HepG2 (cell line): Measurements from ENCODE around the gene WDR76. TPM values are rescaled to one million over a fixed set of nuclear protein-coding genes. Genes with fewer than 3 reads are reported as not detected.

Experiments used
- CCDC6 ChIP-seq: sonication (generic); formaldehyde crosslinking; IDR thresholded peaks from 2 replicates; pipeline ENCODE4 v1.8.1; 2022; ENCODE audit warnings: mild to moderate bottlenecking, missing genetic modification reagents, moderate library complexity
- ERF ChIP-seq: IDR thresholded peaks from 2 replicates; pipeline ENCODE4 v1.6.1; 2018; ENCODE audit warnings: missing biosample characterization, missing genetic modification reagents
- GLI4 ChIP-seq: sonication (generic); formaldehyde crosslinking; IDR thresholded peaks from 2 replicates; pipeline ENCODE4 v1.5.1; 2020; ENCODE audit warnings: missing genetic modification reagents, mild to moderate bottlenecking, moderate library complexity, borderline replicate concordance
- GPN1 ChIP-seq: sonication (generic); formaldehyde crosslinking; IDR thresholded peaks from 2 replicates; pipeline ENCODE4 v1.5.1; 2020; ENCODE audit warnings: missing genetic modification reagents, borderline replicate concordance
- KDM2A ChIP-seq: sonication (generic); formaldehyde crosslinking; IDR thresholded peaks from 2 replicates; pipeline ENCODE4 v1.4.0; 2020; ENCODE audit warnings: low read depth, missing genetic modification reagents, borderline replicate concordance
- MAFG ChIP-seq: sonication (generic); formaldehyde crosslinking; IDR thresholded peaks from 2 replicates; pipeline ENCODE4 v1.5.1; 2020; ENCODE audit warnings: mild to moderate bottlenecking, missing genetic modification reagents
- MAZ ChIP-seq, 2 experiments: sonication (generic) in 1 of 2; formaldehyde crosslinking in 1 of 2; IDR thresholded peaks; 2 replicates each; pipeline versions ENCODE4 v1.5.0 to v1.6.1; 2012 to 2020; ENCODE audit warnings: low read depth in 2 of 2, mild to moderate bottlenecking in 2 of 2, borderline replicate concordance in 1 of 2, improper control_type of control experiment in 1 of 2, low read length in 1 of 2, missing genetic modification reagents in 1 of 2, moderate library complexity in 1 of 2
- NAIF1 ChIP-seq: sonication (generic); formaldehyde crosslinking; IDR thresholded peaks from 2 replicates; pipeline ENCODE4 v1.5.0; 2020; ENCODE audit warnings: mild to moderate bottlenecking, missing genetic modification reagents, borderline replicate concordance
- PHF20 ChIP-seq: sonication (generic); formaldehyde crosslinking; IDR thresholded peaks from 2 replicates; pipeline ENCODE4 v1.5.0; 2020; ENCODE audit warnings: mild to moderate bottlenecking, missing genetic modification reagents
- RELA ChIP-seq: sonication (generic); formaldehyde crosslinking; IDR thresholded peaks from 2 replicates; pipeline ENCODE4 v1.4.0; 2020; ENCODE audit warnings: missing genetic modification reagents
- RFX5 ChIP-seq: IDR thresholded peaks from 2 replicates; pipeline ENCODE4 v1.6.1; 2011; ENCODE audit warnings: low read depth, low read length, improper control_type of control experiment
- SETDB1 ChIP-seq: sonication (generic); formaldehyde crosslinking; IDR thresholded peaks from 2 replicates; pipeline ENCODE4 v1.5.1; 2020; ENCODE audit warnings: missing genetic modification reagents, mild to moderate bottlenecking, borderline replicate concordance
- SP4 ChIP-seq: sonication (generic); formaldehyde crosslinking; IDR thresholded peaks from 2 replicates; pipeline ENCODE4 v1.8.1; 2023; ENCODE audit warnings: mild to moderate bottlenecking, missing genetic modification reagents
- SRF ChIP-seq: IDR thresholded peaks from 2 replicates; pipeline ENCODE4 v1.6.1; 2011; ENCODE audit warnings: mild to moderate bottlenecking, low read depth, low read length, moderate library complexity
- ZMYM4 ChIP-seq: sonication (generic); formaldehyde crosslinking; IDR thresholded peaks from 2 replicates; pipeline ENCODE4 v1.8.1; 2023; ENCODE audit warnings: mild to moderate bottlenecking, missing genetic modification reagents
- ZNF124 ChIP-seq: sonication (generic); formaldehyde crosslinking; IDR thresholded peaks from 2 replicates; pipeline ENCODE4 v1.4.0; 2020; ENCODE audit warnings: missing genetic modification reagents
- ZNF232 ChIP-seq: sonication (generic); formaldehyde crosslinking; IDR thresholded peaks from 2 replicates; pipeline ENCODE4 v1.4.0; 2020; ENCODE audit warnings: missing genetic modification reagents, borderline replicate concordance
- ZNF282 ChIP-seq: fragments of 450-650 bp; IDR thresholded peaks from 2 replicates; pipeline ENCODE4 v1.6.1; 2018; ENCODE audit not compliant: partially characterized antibody
- ZNF431 ChIP-seq: sonication (generic); formaldehyde crosslinking; IDR thresholded peaks from 2 replicates; pipeline ENCODE4 v1.9.0; 2022; ENCODE audit warnings: missing genetic modification reagents, low read depth, mild to moderate bottlenecking, borderline replicate concordance
- ZNF446 ChIP-seq: sonication (generic); formaldehyde crosslinking; IDR thresholded peaks from 2 replicates; pipeline ENCODE4 v1.5.0; 2020; ENCODE audit warnings: mild to moderate bottlenecking, missing genetic modification reagents
- ZNF564 ChIP-seq: sonication (generic); formaldehyde crosslinking; IDR thresholded peaks from 2 replicates; pipeline ENCODE4 v1.8.1; 2023; ENCODE audit warnings: mild to moderate bottlenecking, missing genetic modification reagents
- ZNF607 ChIP-seq: sonication (generic); formaldehyde crosslinking; IDR thresholded peaks from 2 replicates; pipeline ENCODE4 v1.5.1; 2020; ENCODE audit warnings: missing genetic modification reagents, mild to moderate bottlenecking, borderline replicate concordance
- ZNF772 ChIP-seq: sonication (generic); formaldehyde crosslinking; IDR thresholded peaks from 2 replicates; pipeline ENCODE4 v1.5.0; 2020; ENCODE audit warnings: mild to moderate bottlenecking, missing genetic modification reagents
- polyA plus RNA-seq, 8 experiments: library from polyadenylated mRNA; depleted of rRNA in 3 of 8; stranded (reverse) in 7 of 8; unstranded in 1 of 8; fragments of >200 nt; fragmentation: Illumina TruSeq in 4 of 8; extraction: Trizol in 4 of 8; gene quantifications; 2 replicates each; pipeline versions ENCODE4 v1.2.1 to v1.2.3, GENCODE V29; 2011 to 2016; ENCODE audit warnings: low read depth in 4 of 8, missing spikeins in 1 of 8, mixed read lengths in 1 of 8; ENCODE audit not compliant: insufficient read depth in 1 of 8
- total RNA-seq, 5 experiments: library from RNA; depleted of rRNA; stranded (reverse); fragments of >200 nt; fragmentation: Illumina TruSeq; extraction: Trizol; gene quantifications; 2 replicates each; pipeline ENCODE4 v1.2.3, GENCODE V29; 2016; ENCODE audit warnings: low read depth in 1 of 5
- TF ChIP-seq, protein P1 (sequence below): sonication (generic); formaldehyde crosslinking; conservative IDR thresholded peaks from 2 replicates; pipeline ENCODE4 v1.8.0; 2022; ENCODE audit warnings: missing genetic modification reagents
- TF ChIP-seq, protein P2 (sequence below): sonication (generic); formaldehyde crosslinking; IDR thresholded peaks from 2 replicates; pipeline ENCODE4 v1.4.0; 2020; ENCODE audit warnings: missing genetic modification reagents
- TF ChIP-seq, protein P3 (sequence below): sonication (generic); formaldehyde crosslinking; IDR thresholded peaks from 2 replicates; pipeline ENCODE4 v1.5.0; 2020; ENCODE audit warnings: missing genetic modification reagents

WDR76 gene
- total and polyA plus RNA-seq, 2 of the 13 experiments (the other 11 are each of a cell fraction or from before 2014, with no cell fraction given): 1.1 to 9.7 TPM

DNA sequence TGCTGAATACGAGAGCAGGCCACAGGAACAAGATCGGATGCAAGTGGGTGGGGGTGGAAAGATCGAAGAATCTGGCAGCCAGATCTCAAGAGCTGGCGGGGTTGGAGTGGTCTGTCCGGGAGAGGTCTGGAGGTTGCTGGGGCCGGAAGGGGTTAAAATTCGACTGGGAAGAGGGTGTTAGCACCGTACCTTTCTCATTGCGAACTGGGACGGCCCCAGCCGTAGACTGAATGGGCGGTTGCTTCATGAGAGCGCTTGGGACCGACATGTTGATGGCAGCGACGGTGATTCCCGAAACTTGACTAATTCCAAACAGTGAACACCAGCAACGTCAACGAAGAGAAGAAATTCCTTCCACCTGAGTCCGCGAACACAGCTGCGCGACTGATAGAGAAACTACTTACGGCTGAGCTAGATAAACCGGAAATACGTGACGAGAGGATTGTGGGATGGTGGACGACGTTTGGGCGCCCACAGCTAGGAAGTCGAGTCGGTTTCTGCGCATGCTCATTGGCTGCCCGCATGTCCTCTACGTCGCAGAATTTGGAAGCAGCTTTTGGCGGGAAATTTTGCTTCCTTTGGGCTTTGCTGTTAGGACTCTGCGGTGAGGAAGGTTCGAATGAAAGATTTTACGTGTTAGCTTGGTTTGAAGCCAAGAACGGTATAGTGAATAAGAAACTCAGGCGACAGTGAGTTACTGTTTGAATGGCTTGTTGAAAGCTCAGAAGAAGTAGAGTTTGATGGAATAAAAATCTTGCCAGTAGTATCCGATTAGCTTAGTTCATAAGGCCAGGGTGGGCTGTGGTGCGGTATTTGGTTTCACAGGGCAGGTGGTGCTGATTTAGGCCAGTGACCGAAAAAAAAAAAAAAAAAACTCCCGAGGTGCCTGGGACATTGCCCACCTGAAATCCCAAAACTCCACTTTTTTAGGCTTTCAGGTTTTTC, 2.2 kb upstream of the WDR76 start, which contains the start of gene MFAP1 (continued):
- TF ChIP-seq ZNF431 (CRISPR knock-in tag) (0 out of 2 replicates have a peak, but pooled peaks have one; percentile 61), ZNF232 (CRISPR knock-in tag) (peak; percentile 81; the same call in 1 of the 2 replicates), RELA (no peak), NAIF1 (CRISPR knock-in tag) (peak; percentile 67; the same call in 1 of the 2 replicates), CCDC6 (CRISPR knock-in tag) (no peak; the same call in 1 of the 2 replicates), MAFG (CRISPR knock-in tag) (no peak), SETDB1 (no peak), ZNF607 (CRISPR knock-in tag) (no peak; the same call in 1 of the 2 replicates), RFX5 (no peak), ZNF446 (CRISPR knock-in tag) (no peak), ZNF772 (CRISPR knock-in tag) (no peak; the same call in 1 of the 2 replicates), GPN1 (CRISPR knock-in tag) (no peak), MAZ (IDR thresholded peaks at IDR 0.05; ENCODE audit: borderline replicate concordance, low read depth, low read length) (no peak), MAZ (CRISPR knock-in tag; IDR thresholded peaks at IDR 0.05; ENCODE audit: low read depth) (no peak), KDM2A (CRISPR knock-in tag) (peak; percentile 86; the same call in 1 of the 2 replicates), GLI4 (CRISPR knock-in tag) (no peak), SRF (no peak), SP4 (peak; percentile 59; the same call in 1 of the 2 replicates), ZNF282 (no peak), ZNF124 (CRISPR knock-in tag) (peak; percentile 59; the same call in 1 of the 2 replicates), ZMYM4 (CRISPR knock-in tag) (peak; percentile 71; the same call in 1 of the 2 replicates), ERF (peak; percentile 83), PHF20 (CRISPR knock-in tag) (peak; percentile 95), ZNF564 (CRISPR knock-in tag) (no peak)
- TF ChIP-seq, protein P1, sequence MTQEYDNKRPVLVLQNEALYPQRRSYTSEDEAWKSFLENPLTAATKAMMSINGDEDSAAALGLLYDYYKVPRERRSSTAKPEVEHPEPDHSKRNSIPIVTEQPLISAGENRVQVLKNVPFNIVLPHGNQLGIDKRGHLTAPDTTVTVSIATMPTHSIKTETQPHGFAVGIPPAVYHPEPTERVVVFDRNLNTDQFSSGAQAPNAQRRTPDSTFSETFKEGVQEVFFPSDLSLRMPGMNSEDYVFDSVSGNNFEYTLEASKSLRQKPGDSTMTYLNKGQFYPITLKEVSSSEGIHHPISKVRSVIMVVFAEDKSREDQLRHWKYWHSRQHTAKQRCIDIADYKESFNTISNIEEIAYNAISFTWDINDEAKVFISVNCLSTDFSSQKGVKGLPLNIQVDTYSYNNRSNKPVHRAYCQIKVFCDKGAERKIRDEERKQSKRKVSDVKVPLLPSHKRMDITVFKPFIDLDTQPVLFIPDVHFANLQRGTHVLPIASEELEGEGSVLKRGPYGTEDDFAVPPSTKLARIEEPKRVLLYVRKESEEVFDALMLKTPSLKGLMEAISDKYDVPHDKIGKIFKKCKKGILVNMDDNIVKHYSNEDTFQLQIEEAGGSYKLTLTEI (CRISPR knock-in tag): no peak
- TF ChIP-seq, protein P2, sequence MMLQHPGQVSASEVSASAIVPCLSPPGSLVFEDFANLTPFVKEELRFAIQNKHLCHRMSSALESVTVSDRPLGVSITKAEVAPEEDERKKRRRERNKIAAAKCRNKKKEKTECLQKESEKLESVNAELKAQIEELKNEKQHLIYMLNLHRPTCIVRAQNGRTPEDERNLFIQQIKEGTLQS: no peak
- TF ChIP-seq, protein P3, sequence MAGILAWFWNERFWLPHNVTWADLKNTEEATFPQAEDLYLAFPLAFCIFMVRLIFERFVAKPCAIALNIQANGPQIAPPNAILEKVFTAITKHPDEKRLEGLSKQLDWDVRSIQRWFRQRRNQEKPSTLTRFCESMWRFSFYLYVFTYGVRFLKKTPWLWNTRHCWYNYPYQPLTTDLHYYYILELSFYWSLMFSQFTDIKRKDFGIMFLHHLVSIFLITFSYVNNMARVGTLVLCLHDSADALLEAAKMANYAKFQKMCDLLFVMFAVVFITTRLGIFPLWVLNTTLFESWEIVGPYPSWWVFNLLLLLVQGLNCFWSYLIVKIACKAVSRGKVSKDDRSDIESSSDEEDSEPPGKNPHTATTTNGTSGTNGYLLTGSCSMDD: no peak
